HEK293T (cell line): ENCODE measurements around the gene SPRN.

Experiments used
- ARNT ChIP-seq: fragments of 450-650 bp; IDR thresholded peaks from 2 replicates; pipeline ENCODE4 v1.6.1; 2017; ENCODE audit warnings: mild to moderate bottlenecking
- BHLHE40 ChIP-seq: fragments of 450-650 bp; IDR thresholded peaks from 2 replicates; pipeline ENCODE4 v1.6.1; 2016; ENCODE audit warnings: mild to moderate bottlenecking, moderate library complexity, borderline replicate concordance
- CTBP1 ChIP-seq: fragments of 450-650 bp; IDR thresholded peaks from 2 replicates; pipeline ENCODE4 v1.6.1; 2016; ENCODE audit warnings: borderline replicate concordance
- ELF4 ChIP-seq: fragments of 450-650 bp; IDR thresholded peaks from 2 replicates; pipeline ENCODE4 v1.6.1; 2017; ENCODE audit warnings: antibody characterized with exemption
- FOXA1 ChIP-seq: fragments of 450-650 bp; IDR thresholded peaks from 2 replicates; pipeline ENCODE4 v1.6.1; 2016; ENCODE audit warnings: mild to moderate bottlenecking
- FOXM1 ChIP-seq: fragments of 450-650 bp; IDR thresholded peaks from 2 replicates; pipeline ENCODE4 v1.6.1; 2017; ENCODE audit warnings: mild to moderate bottlenecking, borderline replicate concordance
- L3MBTL2 ChIP-seq: fragments of 450-650 bp; conservative IDR thresholded peaks from 2 replicates; pipeline ENCODE4 v1.6.1; 2016; ENCODE audit warnings: mild to moderate bottlenecking
- LEF1 ChIP-seq: fragments of 450-650 bp; IDR thresholded peaks from 2 replicates; pipeline ENCODE4 v1.6.1; 2017; ENCODE audit warnings: mild to moderate bottlenecking, borderline replicate concordance
- PKNOX1 ChIP-seq: fragments of 450-650 bp; IDR thresholded peaks from 2 replicates; pipeline ENCODE4 v1.6.1; 2016
- SP1 ChIP-seq: fragments of 450-650 bp; IDR thresholded peaks from 2 replicates; pipeline ENCODE4 v1.6.1; 2017

- TF ChIP-seq PKNOX1: no peak
- TF ChIP-seq L3MBTL2: no peak
- TF ChIP-seq BHLHE40: no peak
- TF ChIP-seq CTBP1: no peak
- TF ChIP-seq FOXM1: no peak
- no peak for TF ChIP-seq SP1
- TF ChIP-seq ARNT: no peak
- TF ChIP-seq ELF4: no peak
- no peak for TF ChIP-seq LEF1
- TF ChIP-seq FOXA1: no peak
These were observed 18.4 kb downstream of the SPRN start for GRCh38 chr10:133405844-133406527.
